Endothelial cell of umbilical vein (primary cell): ENCODE data around the gene AIF1.

ENCODE experiments used
- CTCF ChIP-seq, 2 donors: IDR thresholded peaks; 1 replicate in 1 of 2; 2 replicates in 1 of 2; pipeline ENCODE4 v1.5.1; 2011; ENCODE audit warnings: low read length in 2 of 2, mild to moderate bottlenecking in 2 of 2, moderate library complexity in 2 of 2, control low read depth in 1 of 2, inconsistent platforms in 1 of 2, low read depth in 1 of 2; ENCODE audit not compliant: insufficient read depth in 1 of 2; ENCODE audit errors: extremely low read depth in 1 of 2
- POLR2A ChIP-seq: IDR thresholded peaks from 2 replicates; pipeline ENCODE4 v1.6.1; 2012; ENCODE audit warnings: low read depth, mild to moderate bottlenecking, control low read depth, low read length
- POLR2AphosphoS5 ChIP-seq: IDR thresholded peaks from 2 replicates; pipeline ENCODE4 v1.6.1; 2012; ENCODE audit warnings: low read depth, mild to moderate bottlenecking, control low read depth, low read length, moderate library complexity; ENCODE audit not compliant: insufficient read depth

GRCh38 chr6:31651602-31652191 is 36.7 kb downstream of the AIF1 start:
- TF ChIP-seq CTCF (IDR thresholded peaks at IDR 0.05; ENCODE audit: extremely low read depth in 1 of 2, insufficient read depth in 1 of 2, low read depth in 1 of 2, low read length in 2 of 2) = no peak
- TF ChIP-seq POLR2AphosphoS5 = no peak
- TF ChIP-seq POLR2A = no peak
